Chondrocyte (in vitro differentiated cells): ENCODE data around the gene HOXC5. TPM values are rescaled to one million over a fixed set of nuclear protein-coding genes. Genes with fewer than 3 reads are reported as not detected.

Experiments used
- DNase-seq: peaks from one replicate; pipeline ENCODE4 v3.0.0; 2021; ENCODE audit warnings: mixed read lengths, low spot score
- H3K27ac Mint-ChIP-seq: one replicate; pipeline ENCODE4 v1.8.0; 2021; ENCODE audit warnings: mild to moderate bottlenecking, moderate library complexity, mixed read lengths; ENCODE audit not compliant: unreplicated experiment
- H3K27me3 Mint-ChIP-seq: 2 replicates; pipeline ENCODE4 v1.8.0; 2021; ENCODE audit warnings: low read depth, mixed read lengths
- H3K36me3 Mint-ChIP-seq: 2 replicates; pipeline ENCODE4 v1.8.0; 2021; ENCODE audit warnings: low read depth, mixed read lengths
- H3K4me1 Mint-ChIP-seq: 2 replicates; pipeline ENCODE4 v1.8.0; 2021; ENCODE audit warnings: low read depth, mild to moderate bottlenecking, mixed read lengths
- H3K4me3 Mint-ChIP-seq: one replicate; pipeline ENCODE4 v1.8.0; 2021; ENCODE audit warnings: mild to moderate bottlenecking, moderate library complexity, mixed read lengths; ENCODE audit not compliant: unreplicated experiment
- H3K9me3 Mint-ChIP-seq: 2 replicates; pipeline ENCODE4 v1.8.0; 2021; ENCODE audit warnings: low read depth, mixed read lengths
- CTCF ChIP-seq: fragments of 200-600 bp; sonication (generic); IDR thresholded peaks from 2 replicates; pipeline ENCODE4 v1.5.0; 2021; ENCODE audit warnings: antibody characterized with exemption, mild to moderate bottlenecking, moderate library complexity
- total RNA-seq: library from RNA; stranded (reverse); gene quantifications from 3 replicates; pipeline ENCODE4 v1.2.1, GENCODE V29; 2021

The HOXC5 gene
- total RNA-seq, 1 donor from 2014 or later: not detected

GRCh38 chr12:54020591-54021405, 12.1 kb upstream of the HOXC5 start:
- Mint-ChIP-seq H3K4me1 (peaks cover 17% of the 10 kb centered on the region), H3K27ac (no peak overlapping the region), H3K27me3 (peaks cover 77% of the 10 kb centered on the region), H3K36me3 (no peaks in the 10 kb centered on the region), H3K9me3 (no peaks in the 10 kb centered on the region), H3K4me3 (no peak overlapping the region)
- TF ChIP-seq CTCF: no peak
- DNase-seq: no peak

- no peaks in the 10 kb centered on the region for H3K36me3 Mint-ChIP-seq
- no peak overlapping the region for H3K4me3 Mint-ChIP-seq
- no peaks in the 10 kb centered on the region for H3K9me3 Mint-ChIP-seq
- H3K27ac Mint-ChIP-seq: no peak overlapping the region
- H3K4me1 Mint-ChIP-seq: peaks cover 17% of the 10 kb centered on the region
- H3K27me3 Mint-ChIP-seq: peaks cover 79% of the 10 kb centered on the region
- TF ChIP-seq CTCF: peak; percentile 18
- DNase-seq: no peak
Observed at GRCh38 chr12:54021432-54022013, 11.3 kb upstream of the HOXC5 start.

- peaks cover 86% of the 10 kb centered on the region for H3K27me3 Mint-ChIP-seq
- H3K36me3 Mint-ChIP-seq: peaks cover 3% of the 10 kb centered on the region
- no peak overlapping the region for H3K4me3 Mint-ChIP-seq
- no peak overlapping the region for H3K27ac Mint-ChIP-seq
- no peak for DNase-seq
- H3K4me1 Mint-ChIP-seq: peaks cover 10% of the 10 kb centered on the region
- no peak for TF ChIP-seq CTCF
- no peaks in the 10 kb centered on the region for H3K9me3 Mint-ChIP-seq
Observed at GRCh38 chr12:54022960-54023884, 9.6 kb upstream of the HOXC5 start.

- no peak overlapping the region for H3K4me3 Mint-ChIP-seq
- no peak overlapping the region for H3K27ac Mint-ChIP-seq
- DNase-seq: no peak
- H3K9me3 Mint-ChIP-seq: no peaks in the 10 kb centered on the region
- TF ChIP-seq CTCF: no peak
- peaks cover 6% of the 10 kb centered on the region for H3K4me1 Mint-ChIP-seq
- H3K27me3 Mint-ChIP-seq: peaks cover 89% of the 10 kb centered on the region
- peaks cover 3% of the 10 kb centered on the region for H3K36me3 Mint-ChIP-seq
Observed at GRCh38 chr12:54024127-54024526, 8.7 kb upstream of the HOXC5 start.
